Activated CD8-positive, alpha-beta memory T cell treated with anti-CD3 and anti-CD28 coated beads, Interleukin-2, amount 50 U/mL, for 24 hours (primary cell): ENCODE results near the gene HSPB6.

Experiments used
- DNase-seq: peaks from one replicate; pipeline ENCODE4 v3.0.0-alpha.2; 2020; ENCODE audit errors: extremely low read depth

Gene HSPB6

GRCh38 chr19:35767288-35768081 lies 10.7 kb upstream of the HSPB6 start:
- no peak for DNase-seq

- no peak for DNase-seq
Observed at GRCh38 chr19:35766571-35767104, 9.8 kb upstream of the HSPB6 start.

- DNase-seq = no peak
Observed at GRCh38 chr19:35764432-35765315, 7.8 kb upstream of the HSPB6 start.

GRCh38 chr19:35760711-35761349 lies 4.0 kb upstream of the HSPB6 start:
- no peak for DNase-seq

- DNase-seq = no peak
Observed at GRCh38 chr19:35759697-35760096, 2.9 kb upstream of the HSPB6 start.

GRCh38 chr19:35757749-35758608 lies 1.1 kb upstream of the HSPB6 start, which contains the start of gene PROSER3:
PROSER3 (plus strand) TSS chr19:35758176; CDS start chr19:35758216, 40 bp downstream.
- DNase-seq = peak; percentile 97

GRCh38 chr19:35757231-35757748 lies 461 bp upstream of the HSPB6 start:
- no peak for DNase-seq

- no peak for DNase-seq
Observed at GRCh38 chr19:35755550-35756376, 1.1 kb downstream of the HSPB6 start.

- no peak for DNase-seq
Observed at GRCh38 chr19:35755131-35755549, 1.7 kb downstream of the HSPB6 start.

GRCh38 chr19:35754370-35755130 lies 2.3 kb downstream of the HSPB6 start:
- no peak for DNase-seq

GRCh38 chr19:35753634-35754369 lies 3.0 kb downstream of the HSPB6 start:
- DNase-seq = no peak

- no peak for DNase-seq
Observed at GRCh38 chr19:35752746-35753350, 4.0 kb downstream of the HSPB6 start.

- no peak for DNase-seq
Observed at GRCh38 chr19:35751839-35752745, 4.7 kb downstream of the HSPB6 start.

GRCh38 chr19:35750167-35750566 lies 6.7 kb downstream of the HSPB6 start:
- no peak for DNase-seq

- peak; percentile 98 for DNase-seq
Observed at GRCh38 chr19:35748106-35749020, 8.5 kb downstream of the HSPB6 start, which contains the start of gene LIN37. LIN37 (plus strand) TSS chr19:35748576; CDS start chr19:35748725, 149 bp downstream.

GRCh38 chr19:35746531-35746930 lies 10.3 kb downstream of the HSPB6 start:
- no peak for DNase-seq
